GM12878 (cell line): ENCODE data around the gene BIRC6. TPM values are rescaled to one million over a fixed set of nuclear protein-coding genes. Genes with fewer than 3 reads are reported as not detected.

ENCODE experiments used
- ATAC-seq: fragments of 200-7000 bp; cut with Tn5 transposase; 3 replicates; pipeline ENCODE4 v1.9.1; 2020; ENCODE audit warnings: mild to moderate bottlenecking, moderate library complexity
- BruUV-seq: library from RNA; stranded (reverse); fragments of 400-500 nt; replicated peaks from 2 replicates; lab custom pipeline; 2021; lab: Mats Ljungman, UMichigan
- CTCF ChIA-PET: fragments of 300-600 bp; sonication (Branson Sonifier 250); formaldehyde crosslinking; extraction: SDS; loops from one replicate; lab custom pipeline; 2021; ENCODE audit warnings: inconsistent platforms; lab: Yijun Ruan, JAX
- POLR2A ChIA-PET: fragments of 350-600 bp; formaldehyde crosslinking; extraction: SDS; loops from one replicate; lab custom pipeline; 2021; ENCODE audit warnings: inconsistent platforms; lab: Charles Lee
- RAD21 ChIA-PET: fragments of 300-600 bp; sonication (Branson Sonifier 250); formaldehyde crosslinking; loops from one replicate; lab custom pipeline; 2023; ENCODE audit warnings: antibody characterized with exemption; ENCODE audit not compliant: unreplicated experiment; lab: Charles Lee
- SMC1A ChIA-PET: fragments of 300-600 bp; sonication (Branson Sonifier 250); formaldehyde crosslinking; loops from one replicate; lab custom pipeline; 2023; ENCODE audit not compliant: unreplicated experiment, uncharacterized antibody; lab: Charles Lee
- DNase-seq: peaks from one replicate; pipeline ENCODE4 v3.0.0-alpha.2; 2011; ENCODE audit warnings: low read depth, low spot score
- FAIRE-seq: peaks from 3 replicates; lab custom pipeline; 2011; peaks lifted over from hg19 to GRCh38; lab: Jason Lieb, UNC
- H2AFZ ChIP-seq: 2 replicates; pipeline ENCODE4 v1.6.0; 2011; ENCODE audit warnings: low read depth, low read length, control low read depth; ENCODE audit not compliant: control insufficient read depth
- H3K27ac ChIP-seq: 2 replicates; pipeline ENCODE4 v1.5.1; 2011; ENCODE audit warnings: control low read depth; ENCODE audit not compliant: control insufficient read depth, insufficient read depth
- H3K27me3 ChIP-seq, 2 experiments: replicated peaks in 1 of 2; 2 replicates each; pipeline versions ENCODE4 v1.6.0 to v1.6.1; 2011; ENCODE audit warnings: low read length in 1 of 2; ENCODE audit not compliant: control insufficient read depth in 2 of 2, insufficient read depth in 2 of 2
- H3K36me3 ChIP-seq, 2 experiments: 2 replicates each; pipeline ENCODE4 v1.5.1; 2011; ENCODE audit warnings: low read length in 1 of 2; ENCODE audit not compliant: control insufficient read depth in 2 of 2, insufficient read depth in 2 of 2
- H3K4me1 ChIP-seq: 2 replicates; pipeline ENCODE4 v1.6.1; 2011; ENCODE audit warnings: mild to moderate bottlenecking, low read length, moderate library complexity, mixed read lengths; ENCODE audit not compliant: control insufficient read depth, insufficient read depth
- H3K4me2 ChIP-seq: 2 replicates; pipeline ENCODE4 v1.6.0; 2011; ENCODE audit warnings: control low read depth; ENCODE audit not compliant: control insufficient read depth, insufficient read depth
- H3K4me3 ChIP-seq: fragments of 200-600 bp; sonication (generic); 2 replicates; pipeline ENCODE4 v1.5.1; 2016
- H3K79me2 ChIP-seq: 2 replicates; pipeline ENCODE4 v1.6.0; 2011; ENCODE audit warnings: low read length; ENCODE audit not compliant: control insufficient read depth, insufficient read depth
- H3K9ac ChIP-seq: 2 replicates; pipeline ENCODE4 v1.8.0; 2011; ENCODE audit warnings: low read length, control low read depth, mixed read lengths; ENCODE audit not compliant: control insufficient read depth, insufficient read depth
- H3K9me3 ChIP-seq: replicated peaks from 3 replicates; pipeline ENCODE4 v1.5.1; 2011; ENCODE audit warnings: mild to moderate bottlenecking, low read length; ENCODE audit not compliant: control insufficient read depth, insufficient read depth
- H4K20me1 ChIP-seq: 2 replicates; pipeline ENCODE4 v1.6.0; 2011; ENCODE audit not compliant: control insufficient read depth, insufficient read depth
- BCL11A ChIP-seq: IDR thresholded peaks from 2 replicates; pipeline ENCODE4 v1.6.1; 2011; ENCODE audit warnings: low read depth, low read length
- BHLHE40 ChIP-seq, 2 experiments: fragments of 450-650 bp in 1 of 2; IDR thresholded peaks; 2 replicates each; pipeline ENCODE4 v1.6.1; 2011 to 2017; ENCODE audit warnings: low read depth in 2 of 2, borderline replicate concordance in 1 of 2, improper control_type of control experiment in 1 of 2, low read length in 1 of 2, mild to moderate bottlenecking in 1 of 2
- CREB1 ChIP-seq: IDR thresholded peaks from 2 replicates; pipeline ENCODE4 v1.6.1; 2012; ENCODE audit warnings: low read depth, mild to moderate bottlenecking, inconsistent platforms
- EED ChIP-seq: sonication (generic); IDR thresholded peaks from 2 replicates; pipeline ENCODE4 v1.6.1; 2016; ENCODE audit warnings: antibody characterized with exemption, low read depth
- EP300 ChIP-seq, 2 experiments: fragments of 150-350 bp in 1 of 2; IDR thresholded peaks; 2 replicates each; pipeline ENCODE4 v1.6.1; 2011 to 2012; ENCODE audit warnings: low read depth in 2 of 2, low read length in 2 of 2, borderline replicate concordance in 1 of 2, improper control_type of control experiment in 1 of 2, inconsistent platforms in 1 of 2; ENCODE audit not compliant: control insufficient read depth in 1 of 2
- HCFC1 ChIP-seq: fragments of 150-350 bp; IDR thresholded peaks from 2 replicates; pipeline ENCODE4 v1.6.1; 2014; ENCODE audit warnings: low read length
- IRF4 ChIP-seq: IDR thresholded peaks from 2 replicates; pipeline ENCODE4 v1.6.1; 2011; ENCODE audit warnings: low read depth, low read length
- MTA3 ChIP-seq: IDR thresholded peaks from 2 replicates; pipeline ENCODE4 v1.6.1; 2012; ENCODE audit warnings: low read length, inconsistent platforms, borderline replicate concordance
- NRF1 ChIP-seq: conservative IDR thresholded peaks from 2 replicates; pipeline ENCODE4 v1.6.1; 2011; ENCODE audit warnings: mild to moderate bottlenecking, low read depth, low read length, improper control_type of control experiment
- SIN3A ChIP-seq: IDR thresholded peaks from 2 replicates; pipeline ENCODE4 v1.6.1; 2012; ENCODE audit warnings: low read depth, low read length, improper control_type of control experiment
- SMAD1 ChIP-seq: fragments of 450-650 bp; IDR thresholded peaks from 2 replicates; pipeline ENCODE4 v1.6.1; 2018; ENCODE audit warnings: mild to moderate bottlenecking, low read depth; ENCODE audit not compliant: partially characterized antibody
- SREBF2 ChIP-seq: IDR thresholded peaks from 2 replicates; pipeline ENCODE4 v1.6.1; 2012; ENCODE audit warnings: mild to moderate bottlenecking, low read length
- SUPT20H ChIP-seq: IDR thresholded peaks from 2 replicates; pipeline ENCODE4 v1.6.1; 2011; ENCODE audit warnings: low read depth, mild to moderate bottlenecking, low read length, moderate library complexity, borderline replicate concordance; ENCODE audit not compliant: control insufficient read depth
- WGBS: methylation state at CpG from one replicate; pipeline ENCODE4 v1.1.6; 2016; ENCODE audit warnings: low lambda C conversion rate; ENCODE audit not compliant: insufficient replicate concordance, insufficient coverage; ENCODE audit errors: missing lambda C conversion rate; 5-methylcytosine and 5-hydroxymethylcytosine counted together
- in situ Hi-C: fragments of 300-500 bp; cut with MboI; formaldehyde crosslinking; loops from 9 replicates; pipeline ENCODE4 v1.14.3; 2018; ENCODE audit warnings: mixed read lengths
- intact Hi-C: fragments of 100-400 bp; cut with micrococcal nuclease; formaldehyde crosslinking; loops from one replicate; pipeline ENCODE4 v1.14.2; 2022; ENCODE audit not compliant: unreplicated experiment
- polyA plus RNA-seq, 11 experiments: library from polyadenylated mRNA; depleted of rRNA in 4 of 11; unstranded in 6 of 11; stranded (reverse) in 5 of 11; fragments of >200 nt; fragmentation: Nextera tagmentation in 4 of 11; fragmentation: Illumina TruSeq in 1 of 11; extraction: Ambion mirVana in 4 of 11; extraction: Trizol in 1 of 11; gene quantifications; 1 replicate in 1 of 11; 2 replicates in 10 of 11; pipeline versions ENCODE4 v1.2.1 to v1.2.3, GENCODE V29; 2011 to 2016; ENCODE audit warnings: inconsistent platforms in 2 of 11, missing spikeins in 2 of 11, low read depth in 1 of 11
- total RNA-seq, 4 experiments: library from RNA; depleted of rRNA in 3 of 4; stranded (reverse); fragments of >200 nt in 3 of 4; fragmentation: Illumina TruSeq in 1 of 4; extraction: Trizol in 1 of 4; gene quantifications; 2 replicates each; pipeline versions ENCODE4 v1.2.1 to v1.2.3, GENCODE V29; 2013 to 2021
- TF ChIP-seq, protein P1 (sequence below): IDR thresholded peaks from 2 replicates; pipeline ENCODE4 v1.6.1; 2012; ENCODE audit warnings: improper control_type of control experiment, low read depth, low read length; ENCODE audit not compliant: insufficient replicate concordance
- TF ChIP-seq, protein P2 (sequence below): fragments of 450-650 bp; IDR thresholded peaks from 2 replicates; pipeline ENCODE4 v1.6.1; 2018; ENCODE audit warnings: mild to moderate bottlenecking, low read depth, moderate library complexity; ENCODE audit not compliant: partially characterized antibody

The BIRC6 gene
- total and polyA plus RNA-seq, 10 of the 15 experiments (the other 5 are each of a cell fraction or from before 2014, with no cell fraction given), result 18.8 to 118 (median 55.0) TPM

DNA sequence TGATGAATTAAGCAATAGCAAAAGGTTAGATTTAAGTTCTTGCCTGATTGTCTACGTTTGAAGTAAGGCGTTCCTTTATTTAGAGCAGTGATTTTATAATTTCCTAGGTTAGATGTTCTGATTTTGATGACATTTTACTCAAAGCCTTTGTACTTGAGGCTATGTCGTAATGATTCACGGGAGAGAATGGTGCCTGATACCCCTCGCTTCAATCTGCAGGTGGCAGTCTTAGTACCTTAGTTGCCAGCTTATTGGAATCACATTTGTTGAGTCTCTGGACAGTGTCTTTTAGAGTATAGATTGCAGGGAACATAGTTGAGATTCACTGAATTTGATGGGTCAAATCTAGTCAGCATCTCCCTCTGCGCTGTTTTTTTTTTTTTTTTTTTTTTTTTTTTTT lies 89.5 kb downstream of the BIRC6 start:
- in situ Hi-C loops (no loop called here), intact Hi-C loops (no loop called here)
- no peaks in the 10 kb centered on the region for H3K79me2 ChIP-seq
- BruUV-seq, result no TSS peak
- H3K9me3 ChIP-seq, result no peaks in the 10 kb centered on the region
- no peak overlapping the region for H3K9ac ChIP-seq
- CTCF ChIA-PET, result no interaction called here
- SMC1A ChIA-PET, result no interaction called here
- H3K4me3 ChIP-seq, result no peak overlapping the region
- H3K36me3 ChIP-seq, result peaks cover 0 to 18% of the 10 kb centered on the region in 2 experiments
- WGBS, result 99% methylated on average over 6 of the region's 6 CpGs
- H3K27me3 ChIP-seq, result no peaks in the 10 kb centered on the region
- H3K4me1 ChIP-seq, result no peaks in the 10 kb centered on the region
- no peak for ATAC-seq
- no peak overlapping the region for H3K27ac ChIP-seq
- H4K20me1 ChIP-seq, result no peaks in the 10 kb centered on the region
- no peak overlapping the region for H3K4me2 ChIP-seq
- TF ChIP-seq HCFC1 (no peak), BCL11A (no peak), SREBF2 (no peak), NRF1 (no peak), MTA3 (no peak), SMAD1 (no peak), SUPT20H (no peak), SIN3A (no peak), BHLHE40 (IDR thresholded peaks at IDR 0.05; ENCODE audit: borderline replicate concordance in 1 of 2, low read depth in 2 of 2, low read length in 1 of 2) (no peak), CREB1 (no peak), EP300 (IDR thresholded peaks at IDR 0.05; ENCODE audit: borderline replicate concordance in 1 of 2, control insufficient read depth in 1 of 2, low read depth in 2 of 2, low read length in 2 of 2) (no peak), IRF4 (no peak), EED (no peak)
- TF ChIP-seq, protein P1, sequence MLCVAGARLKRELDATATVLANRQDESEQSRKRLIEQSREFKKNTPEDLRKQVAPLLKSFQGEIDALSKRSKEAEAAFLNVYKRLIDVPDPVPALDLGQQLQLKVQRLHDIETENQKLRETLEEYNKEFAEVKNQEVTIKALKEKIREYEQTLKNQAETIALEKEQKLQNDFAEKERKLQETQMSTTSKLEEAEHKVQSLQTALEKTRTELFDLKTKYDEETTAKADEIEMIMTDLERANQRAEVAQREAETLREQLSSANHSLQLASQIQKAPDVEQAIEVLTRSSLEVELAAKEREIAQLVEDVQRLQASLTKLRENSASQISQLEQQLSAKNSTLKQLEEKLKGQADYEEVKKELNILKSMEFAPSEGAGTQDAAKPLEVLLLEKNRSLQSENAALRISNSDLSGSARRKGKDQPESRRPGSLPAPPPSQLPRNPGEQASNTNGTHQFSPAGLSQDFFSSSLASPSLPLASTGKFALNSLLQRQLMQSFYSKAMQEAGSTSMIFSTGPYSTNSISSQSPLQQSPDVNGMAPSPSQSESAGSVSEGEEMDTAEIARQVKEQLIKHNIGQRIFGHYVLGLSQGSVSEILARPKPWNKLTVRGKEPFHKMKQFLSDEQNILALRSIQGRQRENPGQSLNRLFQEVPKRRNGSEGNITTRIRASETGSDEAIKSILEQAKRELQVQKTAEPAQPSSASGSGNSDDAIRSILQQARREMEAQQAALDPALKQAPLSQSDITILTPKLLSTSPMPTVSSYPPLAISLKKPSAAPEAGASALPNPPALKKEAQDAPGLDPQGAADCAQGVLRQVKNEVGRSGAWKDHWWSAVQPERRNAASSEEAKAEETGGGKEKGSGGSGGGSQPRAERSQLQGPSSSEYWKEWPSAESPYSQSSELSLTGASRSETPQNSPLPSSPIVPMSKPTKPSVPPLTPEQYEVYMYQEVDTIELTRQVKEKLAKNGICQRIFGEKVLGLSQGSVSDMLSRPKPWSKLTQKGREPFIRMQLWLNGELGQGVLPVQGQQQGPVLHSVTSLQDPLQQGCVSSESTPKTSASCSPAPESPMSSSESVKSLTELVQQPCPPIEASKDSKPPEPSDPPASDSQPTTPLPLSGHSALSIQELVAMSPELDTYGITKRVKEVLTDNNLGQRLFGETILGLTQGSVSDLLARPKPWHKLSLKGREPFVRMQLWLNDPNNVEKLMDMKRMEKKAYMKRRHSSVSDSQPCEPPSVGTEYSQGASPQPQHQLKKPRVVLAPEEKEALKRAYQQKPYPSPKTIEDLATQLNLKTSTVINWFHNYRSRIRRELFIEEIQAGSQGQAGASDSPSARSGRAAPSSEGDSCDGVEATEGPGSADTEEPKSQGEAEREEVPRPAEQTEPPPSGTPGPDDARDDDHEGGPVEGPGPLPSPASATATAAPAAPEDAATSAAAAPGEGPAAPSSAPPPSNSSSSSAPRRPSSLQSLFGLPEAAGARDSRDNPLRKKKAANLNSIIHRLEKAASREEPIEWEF, result no peak
- TF ChIP-seq, protein P2, sequence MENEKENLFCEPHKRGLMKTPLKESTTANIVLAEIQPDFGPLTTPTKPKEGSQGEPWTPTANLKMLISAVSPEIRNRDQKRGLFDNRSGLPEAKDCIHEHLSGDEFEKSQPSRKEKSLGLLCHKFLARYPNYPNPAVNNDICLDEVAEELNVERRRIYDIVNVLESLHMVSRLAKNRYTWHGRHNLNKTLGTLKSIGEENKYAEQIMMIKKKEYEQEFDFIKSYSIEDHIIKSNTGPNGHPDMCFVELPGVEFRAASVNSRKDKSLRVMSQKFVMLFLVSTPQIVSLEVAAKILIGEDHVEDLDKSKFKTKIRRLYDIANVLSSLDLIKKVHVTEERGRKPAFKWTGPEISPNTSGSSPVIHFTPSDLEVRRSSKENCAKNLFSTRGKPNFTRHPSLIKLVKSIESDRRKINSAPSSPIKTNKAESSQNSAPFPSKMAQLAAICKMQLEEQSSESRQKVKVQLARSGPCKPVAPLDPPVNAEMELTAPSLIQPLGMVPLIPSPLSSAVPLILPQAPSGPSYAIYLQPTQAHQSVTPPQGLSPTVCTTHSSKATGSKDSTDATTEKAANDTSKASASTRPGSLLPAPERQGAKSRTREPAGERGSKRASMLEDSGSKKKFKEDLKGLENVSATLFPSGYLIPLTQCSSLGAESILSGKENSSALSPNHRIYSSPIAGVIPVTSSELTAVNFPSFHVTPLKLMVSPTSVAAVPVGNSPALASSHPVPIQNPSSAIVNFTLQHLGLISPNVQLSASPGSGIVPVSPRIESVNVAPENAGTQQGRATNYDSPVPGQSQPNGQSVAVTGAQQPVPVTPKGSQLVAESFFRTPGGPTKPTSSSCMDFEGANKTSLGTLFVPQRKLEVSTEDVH, result no peak
- TF ChIP-seq, all 136 proteins: peak for 0
- ChIA-PET RAD21 (no interaction called here), POLR2A (no interaction called here)
- H2AFZ ChIP-seq, result no peak overlapping the region
- DNase-seq (no peak), FAIRE-seq (no peak)
